ENCODE results near the gene TEX19. TPM values are rescaled to one million over a fixed set of nuclear protein-coding genes. Genes with fewer than 3 reads are reported as not detected.

TEX19 gene
- total RNA-seq, 1 experiment from 2014 or later = 0.21 TPM

DNA sequence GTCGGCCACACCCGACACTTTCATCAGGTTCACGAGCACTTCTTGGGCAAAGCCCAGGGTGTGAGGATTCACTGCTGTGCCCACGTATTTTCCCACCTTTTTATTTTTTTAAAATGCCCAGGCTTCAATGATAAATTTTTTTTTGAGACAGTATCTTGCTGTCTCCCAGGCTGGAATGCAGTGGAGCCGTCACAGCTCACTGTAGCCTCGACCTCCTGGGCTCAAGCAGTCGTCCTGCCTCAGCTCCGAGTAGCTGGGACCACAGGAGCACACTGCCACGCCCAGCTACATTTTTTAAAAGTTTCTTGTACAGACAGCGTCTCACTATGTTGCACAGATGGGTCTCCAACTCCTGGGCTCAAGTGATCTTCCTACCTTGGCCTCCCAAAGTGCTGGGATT, 30.3 kb downstream of the TEX19 start:
- H3K36me3 ChIP-seq (ENCODE audit: control insufficient read depth, insufficient read depth, low read length) = no peaks in the 10 kb centered on the region
- in situ Hi-C loops (cut with HindIII; ENCODE audit: low pct_unique_long_range_greater_than_20kb, low sequenced_read_pairs) (no loop called here), intact Hi-C loops (cut with micrococcal nuclease; ENCODE audit: unreplicated experiment) (no loop called here)
- CTCF ChIA-PET = no interaction called here
- POLR2A ChIA-PET = no interaction called here
- no peaks in the 10 kb centered on the region for H3K9me3 ChIP-seq (ENCODE audit: control insufficient read depth, insufficient read depth, low read depth, low read length)
- no peak overlapping the region for H3K27ac ChIP-seq (ENCODE audit: low read length)
- no TSS peak for BruUV-seq (replicated peaks)
- H3K4me3 ChIP-seq (ENCODE audit: low read depth in 2 of 2, low read length in 2 of 2) = no peak overlapping the region
- H3K27me3 ChIP-seq (ENCODE audit: control insufficient read depth, insufficient read depth, low read length) = no peaks in the 10 kb centered on the region
- no peak for TF ChIP-seq TCF7L2 (IDR thresholded peaks at IDR 0.05; ENCODE audit: low read depth, low read length)
- no peak for TF ChIP-seq SIN3A (IDR thresholded peaks at IDR 0.05; ENCODE audit: borderline replicate concordance, insufficient read depth, low read depth, low read length)
- no peak for TF ChIP-seq CTCF (IDR thresholded peaks at IDR 0.05)
- no peak for TF ChIP-seq POLR2AphosphoS5 (IDR thresholded peaks at IDR 0.05; ENCODE audit: low read depth, low read length)
- ATAC-seq (no peak), DNase-seq (ENCODE audit: low read depth, low spot score) (no peak)
- H3K4me1 ChIP-seq (ENCODE audit: control insufficient read depth, insufficient read depth, low read length) = peaks cover 33% of the 10 kb centered on the region

DNA sequence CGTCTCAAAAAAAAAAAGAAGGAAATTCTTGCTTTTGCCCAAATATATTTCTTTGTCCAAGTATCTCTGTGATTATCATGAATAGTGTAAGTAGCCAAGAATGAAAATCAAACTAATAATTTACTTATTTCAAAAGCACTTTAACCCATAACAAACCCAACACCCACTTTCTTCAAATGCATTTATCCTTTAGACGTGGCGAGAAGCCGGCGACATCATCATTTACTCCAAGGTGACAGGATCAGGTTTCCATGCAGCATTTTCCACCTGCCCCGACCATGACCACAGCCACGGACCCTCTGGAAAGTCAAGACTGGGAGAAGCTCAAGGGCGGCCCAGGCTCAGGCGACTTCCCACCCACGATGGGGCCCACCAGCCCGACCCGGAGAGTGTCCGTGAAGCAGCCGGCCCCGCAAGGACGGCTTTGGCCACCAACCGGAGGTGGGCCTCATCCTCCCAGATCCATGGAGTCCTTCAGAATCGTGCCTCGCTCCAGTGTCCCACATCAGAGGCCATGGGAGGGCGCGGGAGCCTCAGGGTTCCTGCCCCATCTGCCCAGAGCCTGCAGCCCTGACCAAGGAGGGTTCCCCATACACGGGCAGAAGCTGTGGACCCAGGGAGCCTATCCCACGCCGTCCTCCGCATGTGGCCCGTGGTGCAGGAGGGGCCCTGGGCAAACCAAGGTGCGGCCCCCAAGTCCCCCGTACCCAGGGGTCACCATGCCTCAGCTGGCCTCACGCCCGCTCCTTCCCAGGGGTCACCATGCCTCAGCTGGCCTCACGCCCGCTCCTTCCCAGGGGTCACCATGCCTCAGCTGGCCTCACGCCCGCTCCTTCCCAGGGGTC, 31.2 kb downstream of the TEX19 start:
- ATAC-seq = no peak
- intact Hi-C loops (cut with micrococcal nuclease; ENCODE audit: unreplicated experiment) = no loop called here
- no TSS peak for BruUV-seq (replicated peaks)

More for the DNA sequence above, 31.2 kb downstream of the TEX19 start:
- Histone ChIP-seq H3K4me3 (ENCODE audit: low read depth in 2 of 2, low read length in 2 of 2) (no peak overlapping the region), H3K27ac (ENCODE audit: low read length) (no peak overlapping the region), H3K9me3 (ENCODE audit: control insufficient read depth, insufficient read depth, low read depth, low read length) (no peaks in the 10 kb centered on the region), H3K27me3 (ENCODE audit: control insufficient read depth, insufficient read depth, low read length) (no peaks in the 10 kb centered on the region), H3K4me1 (ENCODE audit: control insufficient read depth, insufficient read depth, low read length) (peaks cover 25% of the 10 kb centered on the region), H3K36me3 (ENCODE audit: control insufficient read depth, insufficient read depth, low read length) (no peaks in the 10 kb centered on the region)
- ChIA-PET CTCF (no interaction called here), POLR2A (interaction anchor here (0.6 kb wide), 1 partner anchor 12 kb away, joined by 5 read pairs; no protein-coding TSS in a partner anchor)
- in situ Hi-C loops (cut with HindIII; ENCODE audit: low pct_unique_long_range_greater_than_20kb, low sequenced_read_pairs) = no loop called here
- no peak for DNase-seq (ENCODE audit: low read depth, low spot score)
- no peak for TF ChIP-seq POLR2AphosphoS5 (IDR thresholded peaks at IDR 0.05; ENCODE audit: low read depth, low read length)
- no peak for TF ChIP-seq CTCF (IDR thresholded peaks at IDR 0.05)
- TF ChIP-seq REST (IDR thresholded peaks at IDR 0.05; ENCODE audit: insufficient read depth in 1 of 2, low read depth in 2 of 2, low read length in 1 of 2) = no peak
- TF ChIP-seq SIN3A (IDR thresholded peaks at IDR 0.05; ENCODE audit: borderline replicate concordance, insufficient read depth, low read depth, low read length) = no peak
- no peak for TF ChIP-seq TCF7L2 (IDR thresholded peaks at IDR 0.05; ENCODE audit: low read depth, low read length)
